Transverse colon (tissue), 4 donors: Measurements from ENCODE around the gene TSTD2.

ENCODE experiments used
- CTCF ChIP-seq, 5 experiments: fragments of 200-600 bp in 3 of 5; fragments of 450-650 bp in 2 of 5; sonication (generic) in 3 of 5; IDR thresholded peaks; 1 replicate in 2 of 5; 2 replicates in 3 of 5; pipeline ENCODE4 v1.5.1; 2016 to 2017; ENCODE audit warnings: antibody characterized with exemption in 5 of 5, inconsistent platforms in 3 of 5, mild to moderate bottlenecking in 2 of 5, moderate library complexity in 1 of 5
- EP300 ChIP-seq: sonication (generic); formaldehyde crosslinking; IDR thresholded peaks from one replicate; pipeline ENCODE4 v1.6.1; 2017; ENCODE audit warnings: antibody characterized with exemption, low read depth
- POLR2A ChIP-seq: fragments of 450-650 bp; IDR thresholded peaks from one replicate; pipeline ENCODE4 v1.6.1; 2016; ENCODE audit warnings: antibody characterized with exemption, mild to moderate bottlenecking, moderate library complexity
- POLR2AphosphoS5 ChIP-seq, 3 donors: sonication (generic); formaldehyde crosslinking; IDR thresholded peaks; one replicate each; pipeline ENCODE4 v1.6.1; 2016; ENCODE audit warnings: antibody characterized with exemption in 3 of 3

- TF ChIP-seq POLR2A (no peak), CTCF (IDR thresholded peaks at IDR 0.05) (no peak), EP300 (no peak), POLR2AphosphoS5 (IDR thresholded peaks at IDR 0.05) (no peak)
These were observed 41.0 kb downstream of the TSTD2 start for GRCh38 chr9:97592126-97592525.
